Measurements from ENCODE around the gene RNF34. TPM values are rescaled to one million over a fixed set of nuclear protein-coding genes. Genes with fewer than 3 reads are reported as not detected.

The RNF34 gene
- total RNA-seq, 5 donors from 2014 or later (not counting 1 experiment from before 2014, with no cell fraction given) = 71.8 to 94.5 (median 80.8) TPM

GRCh38 chr12:121397521-121397920 lies 2.4 kb upstream of the RNF34 start:
- DNase-seq (no peak), ATAC-seq (replicated peaks in 1 of 4) (no peak)
- H3K27ac ChIP-seq (ENCODE audit: low read length) = no peak overlapping the region
- ChIA-PET POLR2A (interaction anchor here in 1 of 2 donors (0.6 kb wide), 1 partner anchor 19 kb away, joined by 5 read pairs; no protein-coding TSS in a partner anchor), CTCF (interaction anchor here in 1 of 2 donors (0.6 to 0.7 kb wide), 2 partner anchors 71 to 682 kb away, joined by 3 read pairs; no protein-coding TSS in a partner anchor)
- whole genome bisulfite sequencing (ENCODE audit: insufficient coverage) = 100% methylated on average over 3 of the region's 14 CpGs
- H3K36me3 ChIP-seq (ENCODE audit: control insufficient read depth in 2 of 2, extremely low read depth in 1 of 2, insufficient read depth in 1 of 2, low read length in 1 of 2) = peaks cover 0 to under 1% of the 10 kb centered on the region in 2 donors
- Mint-ChIP-seq H3K9me3 (no peaks in the 10 kb centered on the region), H3K36me3 (peaks cover 1% of the 10 kb centered on the region), H3K4me1 (peaks cover 23 to 34% (median 29%) of the 10 kb centered on the region in 3 donors), H3K27me3 (no peaks in the 10 kb centered on the region), H3K27ac (no peak overlapping the region), H3K4me3 (no peak overlapping the region)
- no peaks in the 10 kb centered on the region for H3K27me3 ChIP-seq (replicated peaks in 1 of 2; ENCODE audit: control insufficient read depth in 2 of 2, extremely low read depth in 1 of 2, insufficient read depth in 2 of 2, low read length in 1 of 2)
- H3K9me3 ChIP-seq = no peaks in the 10 kb centered on the region
- peaks cover 15 to 18% of the 10 kb centered on the region in 2 experiments for H3K4me1 ChIP-seq (ENCODE audit: control insufficient read depth in 1 of 2, extremely low read depth in 1 of 2, insufficient read depth in 2 of 2, low read length in 2 of 2)
- H3K4me3 ChIP-seq (ENCODE audit: control insufficient read depth in 1 of 2, extremely low read depth in 1 of 2, low read length in 1 of 2) = no peak overlapping the region

- H3K9me3 Mint-ChIP-seq = no peaks in the 10 kb centered on the region
- DNase-seq = no peak
- peak overlapping the region; percentile 87 to 90 (median 89) for H3K4me3 Mint-ChIP-seq
- ATAC-seq (replicated peaks in 1 of 4) = no peak
- ChIA-PET POLR2A (no interaction called here), CTCF (no interaction called here)
- peaks cover 29 to 40% (median 37%) of the 10 kb centered on the region in 3 donors for H3K4me1 Mint-ChIP-seq
- no peaks in the 10 kb centered on the region for H3K27me3 ChIP-seq (replicated peaks in 1 of 2; ENCODE audit: control insufficient read depth in 2 of 2, extremely low read depth in 1 of 2, insufficient read depth in 2 of 2, low read length in 1 of 2)
- no peak overlapping the region for H3K4me3 ChIP-seq (ENCODE audit: control insufficient read depth in 1 of 2, extremely low read depth in 1 of 2, low read length in 1 of 2)
- no peaks in the 10 kb centered on the region for H3K9me3 ChIP-seq
- no peak overlapping the region for H3K27ac ChIP-seq (ENCODE audit: low read length)
- H3K27me3 Mint-ChIP-seq = no peaks in the 10 kb centered on the region
- H3K36me3 Mint-ChIP-seq = peaks cover 5% of the 10 kb centered on the region
- peaks cover 0 to 4% of the 10 kb centered on the region in 2 donors for H3K36me3 ChIP-seq (ENCODE audit: control insufficient read depth in 2 of 2, extremely low read depth in 1 of 2, insufficient read depth in 1 of 2, low read length in 1 of 2)
- H3K4me1 ChIP-seq (ENCODE audit: control insufficient read depth in 1 of 2, extremely low read depth in 1 of 2, insufficient read depth in 2 of 2, low read length in 2 of 2) = peaks cover 15 to 21% of the 10 kb centered on the region in 2 experiments
- no peak overlapping the region for H3K27ac Mint-ChIP-seq
- no CpG with 5 or more reads among the region's 5 CpGs for WGBS (ENCODE audit: insufficient coverage)
Observed at GRCh38 chr12:121398355-121398754, 1.6 kb upstream of the RNF34 start.

- CTCF ChIA-PET = interaction anchor here (0.6 to 1.8 kb wide), 8 partner anchors 16 to 812 kb away, joined by 3 to 8 read pairs (median 4); partner anchors contain the start of gene ANAPC5 (in 1 of the 2)
- POLR2A ChIA-PET = interaction anchor here (0.5 to 1.5 kb wide), 7 partner anchors 9 to 866 kb away, joined by 5 to 10 read pairs (median 6); partner anchors contain the start of gene ANAPC5 (in 1 of the 2)
- Mint-ChIP-seq H3K4me3 (peak overlapping the region; percentile 87 to 90 (median 89)), H3K27me3 (no peaks in the 10 kb centered on the region), H3K4me1 (peaks cover 45 to 57% (median 55%) of the 10 kb centered on the region in 3 donors), H3K9me3 (no peaks in the 10 kb centered on the region), H3K27ac (peak overlapping the region; percentile 94 to 96), H3K36me3 (peaks cover 16% of the 10 kb centered on the region)
- peaks cover 15 to 24% of the 10 kb centered on the region in 2 experiments for H3K4me1 ChIP-seq (ENCODE audit: control insufficient read depth in 1 of 2, extremely low read depth in 1 of 2, insufficient read depth in 2 of 2, low read length in 2 of 2)
- peak overlapping the region; percentile 81 for H3K4me3 ChIP-seq (ENCODE audit: control insufficient read depth in 1 of 2, extremely low read depth in 1 of 2, low read length in 1 of 2)
- H3K27me3 ChIP-seq (replicated peaks in 1 of 2; ENCODE audit: control insufficient read depth in 2 of 2, extremely low read depth in 1 of 2, insufficient read depth in 2 of 2, low read length in 1 of 2) = no peaks in the 10 kb centered on the region
- H3K27ac ChIP-seq (ENCODE audit: low read length) = peak overlapping the region; percentile 82
- DNase-seq = peak; percentile 21 to 69 (median 48)
- no peaks in the 10 kb centered on the region for H3K9me3 ChIP-seq
- peak; percentile 44 to 46 (median 45) for ATAC-seq (replicated peaks in 1 of 4)
- WGBS (ENCODE audit: insufficient coverage) = 0% methylated on average over 40 of the region's 48 CpGs
- peaks cover 0 to 21% of the 10 kb centered on the region in 2 donors for H3K36me3 ChIP-seq (ENCODE audit: control insufficient read depth in 2 of 2, extremely low read depth in 1 of 2, insufficient read depth in 1 of 2, low read length in 1 of 2)
Observed at GRCh38 chr12:121400332-121401139, 618 bp downstream of the RNF34 start.

- no peaks in the 10 kb centered on the region for H3K27me3 ChIP-seq (replicated peaks in 1 of 2; ENCODE audit: control insufficient read depth in 2 of 2, extremely low read depth in 1 of 2, insufficient read depth in 2 of 2, low read length in 1 of 2)
- Mint-ChIP-seq H3K4me1 (peaks cover 63 to 74% (median 66%) of the 10 kb centered on the region in 3 donors), H3K36me3 (peaks cover 28% of the 10 kb centered on the region), H3K27me3 (no peaks in the 10 kb centered on the region), H3K27ac (no peak overlapping the region), H3K4me3 (no peak overlapping the region), H3K9me3 (no peaks in the 10 kb centered on the region)
- ChIA-PET CTCF (interaction anchor here (0.6 to 1.3 kb wide), 3 partner anchors 13 to 799 kb away, joined by 3 read pairs; no protein-coding TSS in a partner anchor), POLR2A (interaction anchor here in 1 of 2 donors (0.6 kb wide), 1 partner anchor 12 kb away, joined by 9 read pairs; no protein-coding TSS in a partner anchor)
- no peaks in the 10 kb centered on the region for H3K9me3 ChIP-seq
- H3K27ac ChIP-seq (ENCODE audit: low read length) = no peak overlapping the region
- peaks cover 7 to 45% of the 10 kb centered on the region in 2 donors for H3K36me3 ChIP-seq (ENCODE audit: control insufficient read depth in 2 of 2, extremely low read depth in 1 of 2, insufficient read depth in 1 of 2, low read length in 1 of 2)
- no peak overlapping the region for H3K4me3 ChIP-seq (ENCODE audit: control insufficient read depth in 1 of 2, extremely low read depth in 1 of 2, low read length in 1 of 2)
- WGBS (ENCODE audit: insufficient coverage) = 100% methylated on average over 3 of the region's 5 CpGs
- ATAC-seq (replicated peaks in 1 of 4) (no peak), DNase-seq (no peak)
- H3K4me1 ChIP-seq (ENCODE audit: control insufficient read depth in 1 of 2, extremely low read depth in 1 of 2, insufficient read depth in 2 of 2, low read length in 2 of 2) = peaks cover 15 to 22% of the 10 kb centered on the region in 2 experiments
Observed at GRCh38 chr12:121403721-121404120, 3.8 kb downstream of the RNF34 start.

GRCh38 chr12:121404734-121405133 lies 4.8 kb downstream of the RNF34 start:
- H3K9me3 Mint-ChIP-seq = no peaks in the 10 kb centered on the region
- ATAC-seq (replicated peaks in 1 of 4) (no peak), DNase-seq (peak in 1 of 35 experiments; percentile 33)
- peaks cover 58 to 70% (median 60%) of the 10 kb centered on the region in 3 donors for H3K4me1 Mint-ChIP-seq
- H3K27me3 ChIP-seq (replicated peaks in 1 of 2; ENCODE audit: control insufficient read depth in 2 of 2, extremely low read depth in 1 of 2, insufficient read depth in 2 of 2, low read length in 1 of 2) = no peaks in the 10 kb centered on the region
- CTCF ChIA-PET = interaction anchor here (0.5 to 1.3 kb wide), 5 partner anchors 12 to 1087 kb away, joined by 3 to 6 read pairs (median 4); no protein-coding TSS in a partner anchor
- no peaks in the 10 kb centered on the region for H3K9me3 ChIP-seq
- no peak overlapping the region for H3K4me3 Mint-ChIP-seq
- peaks cover 7 to 51% of the 10 kb centered on the region in 2 donors for H3K36me3 ChIP-seq (ENCODE audit: control insufficient read depth in 2 of 2, extremely low read depth in 1 of 2, insufficient read depth in 1 of 2, low read length in 1 of 2)
- POLR2A ChIA-PET = no interaction called here
- no peak overlapping the region for H3K27ac Mint-ChIP-seq
- peaks cover 12 to 13% of the 10 kb centered on the region in 2 experiments for H3K4me1 ChIP-seq (ENCODE audit: control insufficient read depth in 1 of 2, extremely low read depth in 1 of 2, insufficient read depth in 2 of 2, low read length in 2 of 2)
- H3K27me3 Mint-ChIP-seq = no peaks in the 10 kb centered on the region
- peaks cover 28% of the 10 kb centered on the region for H3K36me3 Mint-ChIP-seq
- H3K27ac ChIP-seq (ENCODE audit: low read length) = no peak overlapping the region
- no peak overlapping the region for H3K4me3 ChIP-seq (ENCODE audit: control insufficient read depth in 1 of 2, extremely low read depth in 1 of 2, low read length in 1 of 2)
- no CpG with 5 or more reads among the region's 1 CpG for WGBS (ENCODE audit: insufficient coverage)

GRCh38 chr12:121405211-121405610 lies 5.3 kb downstream of the RNF34 start:
- Mint-ChIP-seq H3K36me3 (peaks cover 28% of the 10 kb centered on the region), H3K9me3 (no peaks in the 10 kb centered on the region), H3K4me1 (peaks cover 55 to 71% (median 60%) of the 10 kb centered on the region in 3 donors), H3K27me3 (no peaks in the 10 kb centered on the region), H3K4me3 (no peak overlapping the region), H3K27ac (no peak overlapping the region)
- ChIA-PET POLR2A (no interaction called here), CTCF (interaction anchor here in 1 of 2 donors (0.6 to 1.3 kb wide), 2 partner anchors 11 to 61 kb away, joined by 3 to 4 read pairs; no protein-coding TSS in a partner anchor)
- WGBS (ENCODE audit: insufficient coverage) = 100% methylated on average over 1 of the region's 2 CpGs
- no peak for DNase-seq
- peaks cover 7 to 51% of the 10 kb centered on the region in 2 donors for H3K36me3 ChIP-seq (ENCODE audit: control insufficient read depth in 2 of 2, extremely low read depth in 1 of 2, insufficient read depth in 1 of 2, low read length in 1 of 2)
- ATAC-seq (replicated peaks in 1 of 4) = no peak
- peaks cover 12 to 13% of the 10 kb centered on the region in 2 experiments for H3K4me1 ChIP-seq (ENCODE audit: control insufficient read depth in 1 of 2, extremely low read depth in 1 of 2, insufficient read depth in 2 of 2, low read length in 2 of 2)
- no peaks in the 10 kb centered on the region for H3K9me3 ChIP-seq
- no peak overlapping the region for H3K27ac ChIP-seq (ENCODE audit: low read length)
- H3K27me3 ChIP-seq (replicated peaks in 1 of 2; ENCODE audit: control insufficient read depth in 2 of 2, extremely low read depth in 1 of 2, insufficient read depth in 2 of 2, low read length in 1 of 2) = no peaks in the 10 kb centered on the region
- no peak overlapping the region for H3K4me3 ChIP-seq (ENCODE audit: control insufficient read depth in 1 of 2, extremely low read depth in 1 of 2, low read length in 1 of 2)
